IPS-NIHi11 (cell line): ENCODE data around the gene BRD1.

Experiments
- DNase-seq: peaks from one replicate; pipeline ENCODE4 v3.0.0; 2012; ENCODE audit warnings: mixed read lengths, low spot score

The BRD1 gene

GRCh38 chr22:49827853-49828598, at the start of gene BRD1:
Gene BRD1 (minus strand): TSS chr22:49827873. CDS start chr22:49824317, 3,556 bp downstream.
- no peak for DNase-seq

DNA sequence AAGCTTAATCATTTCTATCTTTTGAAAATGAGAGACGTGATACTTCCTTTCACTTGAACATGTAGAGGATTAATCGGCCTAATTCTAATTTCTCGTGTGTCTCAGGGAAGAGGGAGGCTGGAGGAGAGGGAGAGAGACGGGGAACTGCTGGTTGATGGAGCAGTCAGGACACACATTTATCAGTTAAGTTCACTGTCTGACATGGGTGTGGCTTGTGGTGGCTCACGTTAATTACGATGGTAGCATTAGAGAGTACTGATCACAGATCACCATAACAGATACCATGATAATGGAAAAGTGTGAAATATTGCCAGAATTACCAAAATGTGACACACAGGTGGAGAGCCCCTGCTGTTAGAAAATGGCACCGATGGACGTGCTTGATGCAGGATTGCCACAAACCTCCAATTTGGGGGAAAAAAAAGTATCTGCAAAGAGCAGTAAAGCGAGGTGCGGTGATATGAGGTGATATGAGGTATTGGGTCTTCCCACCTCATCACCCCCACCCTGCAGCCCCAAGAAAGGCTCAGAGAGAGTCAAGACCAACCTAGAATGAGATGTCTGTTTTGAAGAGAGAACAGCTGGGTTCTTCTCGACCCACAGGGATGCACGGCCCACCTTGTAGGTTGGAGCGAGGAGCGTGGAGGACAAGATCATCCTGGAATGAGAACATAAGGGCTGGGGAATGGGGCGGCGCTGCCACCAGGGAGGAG, 45.7 kb upstream of the BRD1 start:
- DNase-seq = no peak

DNA sequence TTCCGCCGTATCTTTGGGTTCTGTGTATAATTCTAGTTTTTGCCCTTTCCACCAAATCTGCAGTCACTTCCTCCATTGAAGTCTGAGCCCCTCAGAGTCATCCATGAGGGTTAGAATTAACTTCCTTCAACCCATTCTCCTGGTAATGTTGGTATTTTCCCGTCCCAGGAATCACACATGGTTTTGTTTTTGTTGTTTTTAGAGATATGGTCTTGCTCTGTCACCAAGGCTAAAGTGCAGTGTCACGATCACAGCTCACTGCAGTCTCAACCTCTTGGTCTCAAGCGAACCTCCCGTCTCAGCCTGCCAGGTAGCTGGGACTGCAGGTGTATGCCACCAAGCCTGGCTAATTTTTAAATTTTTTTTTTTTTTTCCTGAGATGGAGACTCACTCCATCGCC, 44.7 kb upstream of the BRD1 start:
- DNase-seq = no peak

DNA sequence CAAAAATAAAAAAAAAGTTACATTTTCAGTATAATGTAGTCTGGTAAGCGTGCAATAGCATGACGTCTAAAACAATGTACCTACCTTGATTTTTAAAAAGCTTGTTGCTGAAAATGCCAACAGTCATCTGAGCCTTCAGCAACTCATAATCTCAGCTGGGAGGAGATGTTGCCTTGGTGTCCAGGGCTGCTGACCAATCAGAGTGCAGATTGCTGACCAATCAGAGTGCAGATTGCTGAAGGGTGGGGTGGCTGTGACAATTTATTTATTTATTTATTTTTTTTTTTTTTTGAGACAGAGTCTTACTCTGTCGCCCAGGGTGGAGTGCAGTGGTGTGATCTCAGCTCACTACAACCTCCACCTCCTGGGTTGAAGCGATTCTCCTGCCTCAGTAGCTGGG, 43.8 kb upstream of the BRD1 start:
- peak; percentile 47 for DNase-seq

- DNase-seq = no peak
Measured at GRCh38 chr22:49869845-49870712, 42.4 kb upstream of the BRD1 start.

- DNase-seq = no peak
Measured at GRCh38 chr22:49869086-49869830, 41.6 kb upstream of the BRD1 start.

GRCh38 chr22:49867303-49868265, 39.9 kb upstream of the BRD1 start:
- DNase-seq = no peak

GRCh38 chr22:49866646-49867045, 39.0 kb upstream of the BRD1 start:
- DNase-seq = no peak

GRCh38 chr22:49866134-49866533, 38.5 kb upstream of the BRD1 start:
- DNase-seq = no peak

DNA sequence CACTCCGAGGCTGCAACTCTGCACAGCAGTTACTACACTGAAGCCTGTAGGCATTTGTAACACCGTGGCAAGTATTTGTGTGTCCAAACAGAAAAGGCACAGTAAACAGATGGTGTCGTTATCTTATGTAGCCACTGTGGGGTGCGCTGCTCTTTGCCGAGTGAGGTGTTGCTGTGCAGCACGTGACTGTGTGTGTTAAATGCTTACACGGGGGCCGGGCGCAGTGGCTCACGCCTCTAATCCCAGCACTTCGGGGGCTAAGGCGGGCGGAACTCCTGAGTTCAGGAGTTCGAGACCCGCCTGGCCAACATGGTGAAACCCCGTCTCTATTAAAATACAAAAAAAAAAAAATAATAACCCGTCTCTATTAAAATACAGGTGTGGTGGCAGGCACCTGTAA, 37.5 kb upstream of the BRD1 start:
- no peak for DNase-seq

DNA sequence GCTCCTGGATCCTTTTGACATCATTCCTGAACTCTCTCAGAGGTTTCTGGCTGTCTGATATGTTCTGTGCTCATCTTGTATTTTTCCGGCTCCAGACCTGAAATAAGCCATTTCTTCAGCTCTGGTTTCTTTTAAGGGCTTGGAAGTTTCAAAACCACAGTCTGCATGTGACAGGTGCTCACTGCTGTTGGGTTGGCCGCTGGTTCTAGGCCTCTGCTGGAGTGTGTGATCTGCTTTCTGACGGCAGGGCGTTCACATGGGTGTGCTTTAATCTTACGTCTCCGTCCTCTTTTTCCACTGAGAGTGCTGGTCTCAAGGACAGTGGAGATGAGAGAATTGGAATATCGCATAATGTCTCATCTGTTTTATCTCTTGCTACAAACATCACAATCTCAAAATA, 36.3 kb upstream of the BRD1 start:
- no peak for DNase-seq

- no peak for DNase-seq
Measured at GRCh38 chr22:49862496-49862776, 34.8 kb upstream of the BRD1 start.

- DNase-seq = no peak
Measured at GRCh38 chr22:49861642-49862495, 34.2 kb upstream of the BRD1 start.

DNA sequence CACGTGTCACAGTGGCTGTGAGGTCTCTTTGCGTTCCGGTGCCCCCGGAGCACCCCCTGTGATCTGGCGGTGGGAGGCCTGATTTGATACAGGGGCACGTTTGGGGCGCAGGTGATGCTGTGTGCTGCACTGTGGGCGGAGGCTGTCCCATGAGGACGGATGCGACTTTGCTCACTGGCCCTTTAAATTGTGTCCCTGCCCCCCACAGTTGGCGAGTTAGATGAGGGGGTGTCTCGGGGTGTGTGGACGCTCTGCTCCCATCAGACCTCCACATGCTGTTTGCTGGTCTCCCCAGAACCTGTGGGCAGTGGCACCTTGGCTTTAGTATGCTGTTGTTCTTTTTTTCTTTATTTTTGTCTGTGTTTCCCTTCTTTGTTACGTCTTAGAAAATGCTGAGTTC, 31.2 kb upstream of the BRD1 start:
- DNase-seq = no peak

DNA sequence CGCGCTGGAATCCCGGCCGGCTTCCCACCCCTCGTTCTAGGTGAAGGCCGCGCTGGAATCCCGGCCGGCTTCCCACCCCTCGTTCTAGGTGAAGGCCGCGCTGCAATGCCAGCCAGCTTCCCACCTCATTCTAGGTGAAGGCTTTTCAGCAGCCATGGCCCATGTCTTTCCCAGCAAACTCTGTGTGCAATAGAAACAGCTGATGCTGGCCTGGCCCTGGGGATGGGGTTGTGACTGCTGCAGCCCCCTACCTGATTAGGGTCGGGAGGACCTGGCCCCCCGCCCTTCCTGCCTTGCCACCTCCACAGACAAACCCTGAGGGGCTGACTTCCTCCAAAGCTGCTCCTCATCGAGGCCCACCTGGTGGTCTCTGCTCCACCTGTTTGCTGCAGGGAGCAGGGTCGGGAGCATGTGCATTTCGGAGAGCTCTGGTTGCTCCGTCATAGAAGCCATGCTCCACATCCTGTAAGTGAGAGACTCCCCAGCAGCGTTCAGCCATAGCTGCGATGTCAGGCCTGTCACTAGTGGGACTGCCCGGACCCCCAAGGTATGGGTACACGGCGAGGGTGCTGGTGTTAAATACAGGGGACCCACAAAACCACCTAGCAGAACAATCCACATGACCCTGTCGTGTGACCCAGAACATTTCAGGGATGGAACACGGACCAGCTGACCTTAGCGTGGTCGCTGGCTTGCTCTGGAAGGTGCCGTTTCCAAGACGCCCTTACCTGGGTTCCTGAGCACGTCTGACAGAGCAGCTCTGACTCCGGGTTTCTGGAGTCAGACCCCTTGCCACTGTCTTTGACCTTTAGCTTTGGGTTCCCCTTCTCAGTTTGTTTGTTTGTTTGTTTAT, 29.3 kb upstream of the BRD1 start:
- DNase-seq = no peak

GRCh38 chr22:49856343-49856742, 28.7 kb upstream of the BRD1 start:
- no peak for DNase-seq

DNA sequence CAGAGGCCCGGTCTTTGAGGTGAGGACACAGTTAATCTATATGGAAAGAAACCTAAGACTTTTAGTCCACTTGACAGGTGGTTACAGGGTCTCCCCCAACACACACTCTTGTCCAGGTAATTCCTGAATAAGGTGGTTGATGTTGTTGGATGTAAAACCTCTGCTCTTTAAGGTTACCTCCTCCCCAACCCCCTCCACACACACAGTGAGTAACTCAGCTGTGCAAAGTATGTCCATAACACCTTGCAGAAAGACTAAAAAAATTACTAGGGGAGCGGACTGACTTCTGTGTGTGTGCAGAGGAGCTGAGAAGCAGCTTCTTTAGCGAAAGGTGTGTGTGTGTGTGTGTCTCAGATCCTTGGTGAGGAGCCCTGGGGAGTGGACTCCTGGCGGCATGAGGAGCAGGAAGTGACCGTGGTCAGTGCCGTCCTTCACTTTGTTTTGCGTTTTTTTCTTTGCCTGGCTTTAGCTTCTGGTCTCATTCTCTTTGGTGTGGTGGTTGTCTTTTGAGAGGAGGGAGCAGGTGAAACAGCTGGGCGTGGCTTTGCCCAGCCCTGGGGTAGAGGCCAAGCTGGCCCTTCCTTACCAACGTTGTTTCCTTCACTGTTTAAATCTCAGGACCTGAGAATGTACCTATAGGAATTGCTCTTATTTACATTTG, 27.7 kb upstream of the BRD1 start:
- DNase-seq = no peak

DNA sequence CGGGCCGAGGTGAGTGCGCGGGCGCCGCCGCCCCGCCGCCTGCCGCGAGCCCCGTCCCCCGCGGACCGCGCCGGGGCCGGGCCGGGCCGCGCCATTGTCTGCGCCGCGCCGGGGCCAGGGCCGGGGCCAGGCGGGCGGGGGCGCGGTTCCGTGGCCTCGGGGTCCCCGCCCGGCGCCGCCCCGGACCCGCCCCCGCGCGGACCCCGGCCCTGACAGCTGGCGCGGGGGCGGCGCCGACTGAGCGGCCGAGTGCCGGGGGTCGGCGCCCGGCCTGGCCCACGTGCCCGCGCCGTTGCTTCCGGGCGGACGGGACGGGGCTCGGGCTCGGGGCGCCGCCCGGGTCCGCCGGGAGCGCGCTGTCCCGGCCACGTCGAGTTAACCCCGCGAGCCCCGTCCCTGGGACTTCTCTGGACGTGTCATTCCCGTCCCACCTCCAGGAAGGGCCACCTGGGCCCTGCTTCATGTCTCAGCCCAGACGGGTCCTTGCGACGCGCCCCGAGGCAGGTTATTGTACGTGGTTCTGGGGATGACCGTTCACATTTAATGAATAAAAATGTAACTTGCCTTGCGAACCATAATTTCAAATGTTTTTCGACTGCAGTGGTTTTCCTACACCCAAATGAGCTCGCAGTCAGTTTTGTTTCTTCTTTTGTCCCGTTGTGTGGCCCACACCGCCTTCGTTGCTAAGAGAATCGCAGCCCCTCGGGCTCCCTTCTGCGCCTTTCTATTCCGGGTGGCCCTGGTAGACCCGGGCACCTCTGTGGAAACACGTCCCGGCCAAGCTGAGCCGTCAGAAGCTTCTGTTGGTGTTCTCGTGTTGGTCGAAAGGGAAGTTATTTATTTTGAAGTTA, 26.5 kb upstream of the BRD1 start:
- peak; percentile 74 for DNase-seq
